Astrocyte (in vitro differentiated cells and primary cell): ENCODE results near the gene SAA4.

Experiments
- EZH2 ChIP-seq: IDR thresholded peaks from 2 replicates; pipeline ENCODE4 v1.6.1; 2012; ENCODE audit warnings: mild to moderate bottlenecking, low read length, inconsistent platforms; ENCODE audit not compliant: insufficient read depth
- TF ChIP-seq, protein P1 (sequence below): IDR thresholded peaks from 2 replicates; pipeline ENCODE4 v1.5.1; 2011; ENCODE audit warnings: low read depth, mild to moderate bottlenecking, inconsistent platforms, low read length, moderate library complexity; ENCODE audit not compliant: insufficient read depth

DNA sequence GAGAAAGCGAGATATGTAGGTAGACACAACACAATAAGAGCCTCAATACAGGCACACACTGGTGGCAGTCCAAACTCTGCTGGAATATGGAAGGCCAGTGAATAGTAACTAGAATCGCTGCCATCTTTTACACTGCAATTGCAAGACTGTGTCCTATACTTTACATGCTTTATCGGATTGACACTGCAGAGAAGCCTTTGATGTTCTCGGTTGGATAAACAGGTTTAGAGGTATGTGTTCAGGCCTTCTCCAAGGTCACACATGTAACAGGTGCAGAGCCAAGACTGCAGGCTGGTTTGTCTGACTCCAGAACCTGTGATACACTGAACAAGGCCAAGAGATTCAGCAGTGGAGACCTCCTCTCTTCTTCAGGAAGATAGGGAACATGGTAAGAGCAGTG is 34.6 kb upstream of the SAA4 start:
- TF ChIP-seq, protein P1, sequence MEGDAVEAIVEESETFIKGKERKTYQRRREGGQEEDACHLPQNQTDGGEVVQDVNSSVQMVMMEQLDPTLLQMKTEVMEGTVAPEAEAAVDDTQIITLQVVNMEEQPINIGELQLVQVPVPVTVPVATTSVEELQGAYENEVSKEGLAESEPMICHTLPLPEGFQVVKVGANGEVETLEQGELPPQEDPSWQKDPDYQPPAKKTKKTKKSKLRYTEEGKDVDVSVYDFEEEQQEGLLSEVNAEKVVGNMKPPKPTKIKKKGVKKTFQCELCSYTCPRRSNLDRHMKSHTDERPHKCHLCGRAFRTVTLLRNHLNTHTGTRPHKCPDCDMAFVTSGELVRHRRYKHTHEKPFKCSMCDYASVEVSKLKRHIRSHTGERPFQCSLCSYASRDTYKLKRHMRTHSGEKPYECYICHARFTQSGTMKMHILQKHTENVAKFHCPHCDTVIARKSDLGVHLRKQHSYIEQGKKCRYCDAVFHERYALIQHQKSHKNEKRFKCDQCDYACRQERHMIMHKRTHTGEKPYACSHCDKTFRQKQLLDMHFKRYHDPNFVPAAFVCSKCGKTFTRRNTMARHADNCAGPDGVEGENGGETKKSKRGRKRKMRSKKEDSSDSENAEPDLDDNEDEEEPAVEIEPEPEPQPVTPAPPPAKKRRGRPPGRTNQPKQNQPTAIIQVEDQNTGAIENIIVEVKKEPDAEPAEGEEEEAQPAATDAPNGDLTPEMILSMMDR = no peak
- TF ChIP-seq EZH2 = no peak
